GM12878 (cell line): ENCODE data around the gene DMAC2. TPM values are rescaled to one million over a fixed set of nuclear protein-coding genes. Genes with fewer than 3 reads are reported as not detected.

Experiments used
- ATAC-seq: fragments of 200-7000 bp; cut with Tn5 transposase; 3 replicates; pipeline ENCODE4 v1.9.1; 2020; ENCODE audit warnings: mild to moderate bottlenecking, moderate library complexity
- BruUV-seq: library from RNA; stranded (reverse); fragments of 400-500 nt; replicated peaks from 2 replicates; lab custom pipeline; 2021; lab: Mats Ljungman, UMichigan
- CTCF ChIA-PET: fragments of 300-600 bp; sonication (Branson Sonifier 250); formaldehyde crosslinking; extraction: SDS; loops from one replicate; lab custom pipeline; 2021; ENCODE audit warnings: inconsistent platforms; lab: Yijun Ruan, JAX
- POLR2A ChIA-PET: fragments of 350-600 bp; formaldehyde crosslinking; extraction: SDS; loops from one replicate; lab custom pipeline; 2021; ENCODE audit warnings: inconsistent platforms; lab: Charles Lee
- RAD21 ChIA-PET: fragments of 300-600 bp; sonication (Branson Sonifier 250); formaldehyde crosslinking; loops from one replicate; lab custom pipeline; 2023; ENCODE audit warnings: antibody characterized with exemption; ENCODE audit not compliant: unreplicated experiment; lab: Charles Lee
- SMC1A ChIA-PET: fragments of 300-600 bp; sonication (Branson Sonifier 250); formaldehyde crosslinking; loops from one replicate; lab custom pipeline; 2023; ENCODE audit not compliant: unreplicated experiment, uncharacterized antibody; lab: Charles Lee
- DNase-seq: peaks from one replicate; pipeline ENCODE4 v3.0.0-alpha.2; 2011; ENCODE audit warnings: low read depth, low spot score
- FAIRE-seq: peaks from 3 replicates; lab custom pipeline; 2011; peaks lifted over from hg19 to GRCh38; lab: Jason Lieb, UNC
- H2AFZ ChIP-seq: 2 replicates; pipeline ENCODE4 v1.6.0; 2011; ENCODE audit warnings: low read depth, low read length, control low read depth; ENCODE audit not compliant: control insufficient read depth
- H3K27ac ChIP-seq: 2 replicates; pipeline ENCODE4 v1.5.1; 2011; ENCODE audit warnings: control low read depth; ENCODE audit not compliant: control insufficient read depth, insufficient read depth
- H3K27me3 ChIP-seq, 2 experiments: replicated peaks in 1 of 2; 2 replicates each; pipeline versions ENCODE4 v1.6.0 to v1.6.1; 2011; ENCODE audit warnings: low read length in 1 of 2; ENCODE audit not compliant: control insufficient read depth in 2 of 2, insufficient read depth in 2 of 2
- H3K36me3 ChIP-seq, 2 experiments: 2 replicates each; pipeline ENCODE4 v1.5.1; 2011; ENCODE audit warnings: low read length in 1 of 2; ENCODE audit not compliant: control insufficient read depth in 2 of 2, insufficient read depth in 2 of 2
- H3K4me1 ChIP-seq: 2 replicates; pipeline ENCODE4 v1.6.1; 2011; ENCODE audit warnings: mild to moderate bottlenecking, low read length, moderate library complexity, mixed read lengths; ENCODE audit not compliant: control insufficient read depth, insufficient read depth
- H3K4me2 ChIP-seq: 2 replicates; pipeline ENCODE4 v1.6.0; 2011; ENCODE audit warnings: control low read depth; ENCODE audit not compliant: control insufficient read depth, insufficient read depth
- H3K4me3 ChIP-seq: fragments of 200-600 bp; sonication (generic); 2 replicates; pipeline ENCODE4 v1.5.1; 2016
- H3K79me2 ChIP-seq: 2 replicates; pipeline ENCODE4 v1.6.0; 2011; ENCODE audit warnings: low read length; ENCODE audit not compliant: control insufficient read depth, insufficient read depth
- H3K9ac ChIP-seq: 2 replicates; pipeline ENCODE4 v1.8.0; 2011; ENCODE audit warnings: low read length, control low read depth, mixed read lengths; ENCODE audit not compliant: control insufficient read depth, insufficient read depth
- H3K9me3 ChIP-seq: replicated peaks from 3 replicates; pipeline ENCODE4 v1.5.1; 2011; ENCODE audit warnings: mild to moderate bottlenecking, low read length; ENCODE audit not compliant: control insufficient read depth, insufficient read depth
- H4K20me1 ChIP-seq: 2 replicates; pipeline ENCODE4 v1.6.0; 2011; ENCODE audit not compliant: control insufficient read depth, insufficient read depth
- EED ChIP-seq: sonication (generic); IDR thresholded peaks from 2 replicates; pipeline ENCODE4 v1.6.1; 2016; ENCODE audit warnings: antibody characterized with exemption, low read depth
- HCFC1 ChIP-seq: fragments of 150-350 bp; IDR thresholded peaks from 2 replicates; pipeline ENCODE4 v1.6.1; 2014; ENCODE audit warnings: low read length
- IKZF1 ChIP-seq: fragments of 450-650 bp; conservative IDR thresholded peaks from 2 replicates; pipeline ENCODE4 v1.6.1; 2017; ENCODE audit warnings: antibody characterized with exemption, mild to moderate bottlenecking
- JUNB ChIP-seq: IDR thresholded peaks from 2 replicates; pipeline ENCODE4 v1.6.1; 2016; ENCODE audit warnings: antibody characterized with exemption, mild to moderate bottlenecking
- MTA3 ChIP-seq: IDR thresholded peaks from 2 replicates; pipeline ENCODE4 v1.6.1; 2012; ENCODE audit warnings: low read length, inconsistent platforms, borderline replicate concordance
- MYC ChIP-seq: IDR thresholded peaks from 2 replicates; pipeline ENCODE4 v1.6.1; 2011; ENCODE audit warnings: mild to moderate bottlenecking, low read length, moderate library complexity, inconsistent platforms; ENCODE audit not compliant: insufficient read depth, insufficient replicate concordance, insufficient read length, severe bottlenecking
- PAX8 ChIP-seq: fragments of 450-650 bp; IDR thresholded peaks from 2 replicates; pipeline ENCODE4 v1.6.1; 2017; ENCODE audit warnings: mild to moderate bottlenecking, moderate library complexity
- POLR2AphosphoS2 ChIP-seq: IDR thresholded peaks from 2 replicates; pipeline ENCODE4 v1.6.1; 2011; ENCODE audit warnings: low read depth, mild to moderate bottlenecking, low read length, improper control_type of control experiment, moderate library complexity
- RBBP5 ChIP-seq: fragments of 200-600 bp; sonication (generic); conservative IDR thresholded peaks from 2 replicates; pipeline ENCODE4 v1.6.1; 2016
- SMAD5 ChIP-seq: IDR thresholded peaks from 2 replicates; pipeline ENCODE4 v1.6.1; 2016; ENCODE audit warnings: antibody characterized with exemption, low read depth
- STAT3 ChIP-seq: IDR thresholded peaks from 2 replicates; pipeline ENCODE4 v1.6.1; 2011; ENCODE audit warnings: low read depth, low read length, improper control_type of control experiment
- TARDBP ChIP-seq: IDR thresholded peaks from 2 replicates; pipeline ENCODE4 v1.6.1; 2016; ENCODE audit warnings: borderline replicate concordance
- YY1 ChIP-seq: IDR thresholded peaks from 2 replicates; pipeline ENCODE4 v1.6.1; 2011; ENCODE audit warnings: low read depth, mild to moderate bottlenecking, low read length
- WGBS: methylation state at CpG from one replicate; pipeline ENCODE4 v1.1.6; 2016; ENCODE audit warnings: low lambda C conversion rate; ENCODE audit not compliant: insufficient replicate concordance, insufficient coverage; ENCODE audit errors: missing lambda C conversion rate; 5-methylcytosine and 5-hydroxymethylcytosine counted together
- in situ Hi-C: fragments of 300-500 bp; cut with MboI; formaldehyde crosslinking; loops from 9 replicates; pipeline ENCODE4 v1.14.3; 2018; ENCODE audit warnings: mixed read lengths
- intact Hi-C: fragments of 100-400 bp; cut with micrococcal nuclease; formaldehyde crosslinking; loops from one replicate; pipeline ENCODE4 v1.14.2; 2022; ENCODE audit not compliant: unreplicated experiment
- polyA plus RNA-seq, 11 experiments: library from polyadenylated mRNA; depleted of rRNA in 4 of 11; unstranded in 6 of 11; stranded (reverse) in 5 of 11; fragments of >200 nt; fragmentation: Nextera tagmentation in 4 of 11; fragmentation: Illumina TruSeq in 1 of 11; extraction: Ambion mirVana in 4 of 11; extraction: Trizol in 1 of 11; gene quantifications; 1 replicate in 1 of 11; 2 replicates in 10 of 11; pipeline versions ENCODE4 v1.2.1 to v1.2.3, GENCODE V29; 2011 to 2016; ENCODE audit warnings: inconsistent platforms in 2 of 11, missing spikeins in 2 of 11, low read depth in 1 of 11
- total RNA-seq, 4 experiments: library from RNA; depleted of rRNA in 3 of 4; stranded (reverse); fragments of >200 nt in 3 of 4; fragmentation: Illumina TruSeq in 1 of 4; extraction: Trizol in 1 of 4; gene quantifications; 2 replicates each; pipeline versions ENCODE4 v1.2.1 to v1.2.3, GENCODE V29; 2013 to 2021
- TF ChIP-seq, protein P1 (sequence below): fragments of 150-350 bp; IDR thresholded peaks from 2 replicates; pipeline ENCODE4 v1.6.1; 2016; ENCODE audit warnings: low read depth, low read length
- TF ChIP-seq, protein P2 (sequence below): fragments of 450-650 bp; IDR thresholded peaks from 2 replicates; pipeline ENCODE4 v1.6.1; 2017; ENCODE audit warnings: low read depth, mild to moderate bottlenecking, moderate library complexity

The DMAC2 gene
- total and polyA plus RNA-seq, 10 of the 15 experiments (the other 5 are each of a cell fraction or from before 2014, with no cell fraction given) = 10.8 to 57.2 (median 42.7) TPM

DNA sequence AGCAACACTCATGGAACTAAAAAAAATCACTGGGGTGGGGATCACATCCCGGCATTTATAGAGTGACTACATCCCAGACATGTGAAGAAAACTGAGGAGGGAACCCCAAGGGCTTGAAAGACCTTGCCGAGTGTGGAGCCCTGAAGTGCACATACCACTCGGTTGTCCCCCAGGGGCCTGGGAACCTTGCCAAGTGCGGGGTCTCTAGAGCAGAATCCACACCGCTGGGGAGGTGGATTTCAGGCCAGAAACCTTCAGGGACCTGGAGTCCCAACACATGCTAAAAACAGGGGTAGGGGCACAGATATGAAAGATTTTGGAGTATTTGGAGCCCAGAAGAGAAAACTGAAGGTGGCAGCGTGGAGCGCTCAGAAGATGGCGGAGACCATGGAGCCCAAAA lies 38.5 kb upstream of the DMAC2 start:
- in situ Hi-C loops = no loop called here
- no TSS peak for BruUV-seq
- ChIA-PET CTCF (interaction anchor here (0.6 kb wide), 1 partner anchor 213 kb away, joined by 3 read pairs; no protein-coding TSS in a partner anchor), SMC1A (no interaction called here), POLR2A (no interaction called here), RAD21 (no interaction called here)
- Histone ChIP-seq H3K9ac (no peak overlapping the region), H3K9me3 (peaks cover 2% of the 10 kb centered on the region; the same call in 1 of the 3 replicates), H3K27me3 (peaks cover 0 to 6% of the 10 kb centered on the region in 2 experiments; a peak in 3 of 4 replicates), H2AFZ (no peak overlapping the region), H3K4me2 (no peak overlapping the region), H3K4me1 (peaks cover 3% of the 10 kb centered on the region; the same call in 1 of the 2 replicates), H3K27ac (no peak overlapping the region), H4K20me1 (no peaks in the 10 kb centered on the region), H3K4me3 (no peak overlapping the region), H3K79me2 (no peaks in the 10 kb centered on the region), H3K36me3 (no peaks in the 10 kb centered on the region)
- DNase-seq (no peak), FAIRE-seq (no peak), ATAC-seq (no peak)
- WGBS = 48% methylated on average over 8 of the region's 8 CpGs
- no peak for TF ChIP-seq RBBP5
- no peak for TF ChIP-seq TARDBP
- TF ChIP-seq HCFC1 = no peak
- intact Hi-C loops = no loop called here

DNA sequence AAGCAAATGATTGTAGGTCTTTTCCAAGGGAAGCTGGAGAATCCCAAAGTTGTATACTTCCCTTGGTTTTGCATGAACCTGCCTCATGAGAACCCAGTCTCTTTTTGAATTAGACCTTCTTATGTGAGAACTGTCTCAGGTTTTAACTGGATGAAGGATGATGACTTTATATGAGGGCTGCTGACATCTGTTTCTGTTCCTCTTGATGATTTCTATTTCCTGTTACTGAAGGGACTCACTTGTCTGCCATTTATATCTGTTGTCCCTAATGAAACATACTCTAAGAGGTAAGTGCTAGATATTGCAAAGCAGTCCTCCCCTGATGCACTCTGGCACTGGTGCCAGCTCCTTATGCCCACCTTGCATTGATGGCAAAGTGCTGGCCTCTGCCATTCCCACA lies 36.9 kb upstream of the DMAC2 start:
- ATAC-seq = peak; percentile 36; the same call in 2 of the 3 replicates
- FAIRE-seq = peak; percentile 87
- Histone ChIP-seq H3K4me3 (no peak overlapping the region), H3K9ac (no peak overlapping the region), H3K36me3 (no peaks in the 10 kb centered on the region), H3K4me1 (peaks cover 3% of the 10 kb centered on the region; the same call in 1 of the 2 replicates), H3K27me3 (no peaks in the 10 kb centered on the region), H3K9me3 (peaks cover 2% of the 10 kb centered on the region; the same call in 1 of the 3 replicates), H4K20me1 (no peaks in the 10 kb centered on the region), H2AFZ (no peak overlapping the region), H3K27ac (no peak overlapping the region), H3K4me2 (no peak overlapping the region), H3K79me2 (no peaks in the 10 kb centered on the region)
- ChIA-PET POLR2A (no interaction called here), RAD21 (no interaction called here), SMC1A (no interaction called here), CTCF (interaction anchor here (1.1 kb wide), 1 partner anchor 30 kb away, joined by 3 read pairs; no protein-coding TSS in a partner anchor)
- no peak for DNase-seq
- in situ Hi-C loops (no loop called here), intact Hi-C loops (no loop called here)
- no TSS peak for BruUV-seq
- TF ChIP-seq EED = no peak
- no peak for TF ChIP-seq MYC
- TF ChIP-seq, protein P1, sequence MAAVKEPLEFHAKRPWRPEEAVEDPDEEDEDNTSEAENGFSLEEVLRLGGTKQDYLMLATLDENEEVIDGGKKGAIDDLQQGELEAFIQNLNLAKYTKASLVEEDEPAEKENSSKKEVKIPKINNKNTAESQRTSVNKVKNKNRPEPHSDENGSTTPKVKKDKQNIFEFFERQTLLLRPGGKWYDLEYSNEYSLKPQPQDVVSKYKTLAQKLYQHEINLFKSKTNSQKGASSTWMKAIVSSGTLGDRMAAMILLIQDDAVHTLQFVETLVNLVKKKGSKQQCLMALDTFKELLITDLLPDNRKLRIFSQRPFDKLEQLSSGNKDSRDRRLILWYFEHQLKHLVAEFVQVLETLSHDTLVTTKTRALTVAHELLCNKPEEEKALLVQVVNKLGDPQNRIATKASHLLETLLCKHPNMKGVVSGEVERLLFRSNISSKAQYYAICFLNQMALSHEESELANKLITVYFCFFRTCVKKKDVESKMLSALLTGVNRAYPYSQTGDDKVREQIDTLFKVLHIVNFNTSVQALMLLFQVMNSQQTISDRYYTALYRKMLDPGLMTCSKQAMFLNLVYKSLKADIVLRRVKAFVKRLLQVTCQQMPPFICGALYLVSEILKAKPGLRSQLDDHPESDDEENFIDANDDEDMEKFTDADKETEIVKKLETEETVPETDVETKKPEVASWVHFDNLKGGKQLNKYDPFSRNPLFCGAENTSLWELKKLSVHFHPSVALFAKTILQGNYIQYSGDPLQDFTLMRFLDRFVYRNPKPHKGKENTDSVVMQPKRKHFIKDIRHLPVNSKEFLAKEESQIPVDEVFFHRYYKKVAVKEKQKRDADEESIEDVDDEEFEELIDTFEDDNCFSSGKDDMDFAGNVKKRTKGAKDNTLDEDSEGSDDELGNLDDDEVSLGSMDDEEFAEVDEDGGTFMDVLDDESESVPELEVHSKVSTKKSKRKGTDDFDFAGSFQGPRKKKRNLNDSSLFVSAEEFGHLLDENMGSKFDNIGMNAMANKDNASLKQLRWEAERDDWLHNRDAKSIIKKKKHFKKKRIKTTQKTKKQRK = no peak
- no peak for TF ChIP-seq POLR2AphosphoS2
- TF ChIP-seq PAX8 = no peak
- no peak for TF ChIP-seq STAT3
- TF ChIP-seq MTA3 = no peak
- no peak for TF ChIP-seq IKZF1
- no peak for TF ChIP-seq JUNB
- TF ChIP-seq YY1 = no peak
- TF ChIP-seq, protein P2, sequence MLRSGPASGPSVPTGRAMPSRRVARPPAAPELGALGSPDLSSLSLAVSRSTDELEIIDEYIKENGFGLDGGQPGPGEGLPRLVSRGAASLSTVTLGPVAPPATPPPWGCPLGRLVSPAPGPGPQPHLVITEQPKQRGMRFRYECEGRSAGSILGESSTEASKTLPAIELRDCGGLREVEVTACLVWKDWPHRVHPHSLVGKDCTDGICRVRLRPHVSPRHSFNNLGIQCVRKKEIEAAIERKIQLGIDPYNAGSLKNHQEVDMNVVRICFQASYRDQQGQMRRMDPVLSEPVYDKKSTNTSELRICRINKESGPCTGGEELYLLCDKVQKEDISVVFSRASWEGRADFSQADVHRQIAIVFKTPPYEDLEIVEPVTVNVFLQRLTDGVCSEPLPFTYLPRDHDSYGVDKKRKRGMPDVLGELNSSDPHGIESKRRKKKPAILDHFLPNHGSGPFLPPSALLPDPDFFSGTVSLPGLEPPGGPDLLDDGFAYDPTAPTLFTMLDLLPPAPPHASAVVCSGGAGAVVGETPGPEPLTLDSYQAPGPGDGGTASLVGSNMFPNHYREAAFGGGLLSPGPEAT = no peak
- no peak for TF ChIP-seq SMAD5
